Chondrocyte (in vitro differentiated cells): ENCODE measurements around the gene OSGEP. TPM values are rescaled to one million over a fixed set of nuclear protein-coding genes. Genes with fewer than 3 reads are reported as not detected.

Experiments used
- DNase-seq: peaks from one replicate; pipeline ENCODE4 v3.0.0; 2021; ENCODE audit warnings: mixed read lengths, low spot score
- H3K27ac Mint-ChIP-seq: one replicate; pipeline ENCODE4 v1.8.0; 2021; ENCODE audit warnings: mild to moderate bottlenecking, moderate library complexity, mixed read lengths; ENCODE audit not compliant: unreplicated experiment
- H3K27me3 Mint-ChIP-seq: 2 replicates; pipeline ENCODE4 v1.8.0; 2021; ENCODE audit warnings: low read depth, mixed read lengths
- H3K36me3 Mint-ChIP-seq: 2 replicates; pipeline ENCODE4 v1.8.0; 2021; ENCODE audit warnings: low read depth, mixed read lengths
- H3K4me1 Mint-ChIP-seq: 2 replicates; pipeline ENCODE4 v1.8.0; 2021; ENCODE audit warnings: low read depth, mild to moderate bottlenecking, mixed read lengths
- H3K4me3 Mint-ChIP-seq: one replicate; pipeline ENCODE4 v1.8.0; 2021; ENCODE audit warnings: mild to moderate bottlenecking, moderate library complexity, mixed read lengths; ENCODE audit not compliant: unreplicated experiment
- H3K9me3 Mint-ChIP-seq: 2 replicates; pipeline ENCODE4 v1.8.0; 2021; ENCODE audit warnings: low read depth, mixed read lengths
- long read RNA-seq: library from polyadenylated mRNA; stranded (forward); transcript quantifications from one replicate; pipeline ENCODE4 v2.0.0, GENCODE V29; 2021
- total RNA-seq: library from RNA; stranded (reverse); gene quantifications from 3 replicates; pipeline ENCODE4 v1.2.1, GENCODE V29; 2021
- TF ChIP-seq, protein P1 (sequence below): fragments of 200-600 bp; sonication (generic); IDR thresholded peaks from 2 replicates; pipeline ENCODE4 v1.5.0; 2021; ENCODE audit warnings: antibody characterized with exemption, mild to moderate bottlenecking, moderate library complexity

Gene OSGEP
- total RNA-seq = 26.0 to 41.4 TPM (median 28.6 TPM) in 3 replicates
- long read RNA-seq, transcript OSGEP-201 (11 exons, 2,002 nt) = major isoform, 19 of 24 reads
- long read RNA-seq, partial matches to known transcripts = 4 of 24 reads
- long read RNA-seq, other reads (novel, unspliced or antisense) = 1 of 24 reads

GRCh38 chr14:20454516-20455354 lies at the start of gene OSGEP, which contains the start of gene APEX1:
Gene OSGEP (minus strand): TSS chr14:20454812. CDS start chr14:20454683, 129 bp downstream.
Gene APEX1 (plus strand): TSS chr14:20455226. CDS start chr14:20455646, 420 bp downstream.
- DNase-seq = peak; percentile 99
- peaks cover 22% of the 10 kb centered on the region for H3K36me3 Mint-ChIP-seq
- no peaks in the 10 kb centered on the region for H3K27me3 Mint-ChIP-seq
- no peaks in the 10 kb centered on the region for H3K9me3 Mint-ChIP-seq
- H3K4me3 Mint-ChIP-seq = no peak within 1 kb of the TSS
- TF ChIP-seq, protein P1, sequence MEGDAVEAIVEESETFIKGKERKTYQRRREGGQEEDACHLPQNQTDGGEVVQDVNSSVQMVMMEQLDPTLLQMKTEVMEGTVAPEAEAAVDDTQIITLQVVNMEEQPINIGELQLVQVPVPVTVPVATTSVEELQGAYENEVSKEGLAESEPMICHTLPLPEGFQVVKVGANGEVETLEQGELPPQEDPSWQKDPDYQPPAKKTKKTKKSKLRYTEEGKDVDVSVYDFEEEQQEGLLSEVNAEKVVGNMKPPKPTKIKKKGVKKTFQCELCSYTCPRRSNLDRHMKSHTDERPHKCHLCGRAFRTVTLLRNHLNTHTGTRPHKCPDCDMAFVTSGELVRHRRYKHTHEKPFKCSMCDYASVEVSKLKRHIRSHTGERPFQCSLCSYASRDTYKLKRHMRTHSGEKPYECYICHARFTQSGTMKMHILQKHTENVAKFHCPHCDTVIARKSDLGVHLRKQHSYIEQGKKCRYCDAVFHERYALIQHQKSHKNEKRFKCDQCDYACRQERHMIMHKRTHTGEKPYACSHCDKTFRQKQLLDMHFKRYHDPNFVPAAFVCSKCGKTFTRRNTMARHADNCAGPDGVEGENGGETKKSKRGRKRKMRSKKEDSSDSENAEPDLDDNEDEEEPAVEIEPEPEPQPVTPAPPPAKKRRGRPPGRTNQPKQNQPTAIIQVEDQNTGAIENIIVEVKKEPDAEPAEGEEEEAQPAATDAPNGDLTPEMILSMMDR = peak; percentile 6
- H3K27ac Mint-ChIP-seq = no peak within 1 kb of the TSS
- peaks cover 14% of the 10 kb centered on the region for H3K4me1 Mint-ChIP-seq

DNA sequence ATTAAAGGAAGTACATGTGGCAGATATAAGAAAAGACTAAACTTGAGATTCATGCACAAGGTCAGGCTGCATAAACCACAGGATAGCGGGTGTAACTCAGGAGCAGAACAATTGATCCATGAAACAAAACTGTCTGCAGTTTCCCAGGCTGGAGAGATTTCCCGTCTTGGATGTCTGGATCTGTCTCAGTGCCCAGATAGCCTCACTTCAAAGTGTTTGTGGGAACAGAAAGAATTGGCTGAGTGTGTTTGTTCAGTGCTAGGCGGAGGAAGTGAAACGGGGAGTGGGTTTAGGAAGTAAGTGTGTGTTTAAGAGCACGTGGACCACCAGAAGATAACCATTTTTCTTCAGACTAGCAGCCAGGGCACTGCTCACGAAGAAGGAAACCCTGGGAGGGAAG lies 49.3 kb upstream of the OSGEP start:
- H3K4me1 Mint-ChIP-seq = no peaks in the 10 kb centered on the region
- no peak overlapping the region for H3K27ac Mint-ChIP-seq
- H3K27me3 Mint-ChIP-seq = peaks cover 8% of the 10 kb centered on the region
- TF ChIP-seq, protein P1 = no peak
- DNase-seq = no peak
- no peaks in the 10 kb centered on the region for H3K36me3 Mint-ChIP-seq
- H3K4me3 Mint-ChIP-seq = no peak overlapping the region
- H3K9me3 Mint-ChIP-seq = no peaks in the 10 kb centered on the region

GRCh38 chr14:20501346-20501745 lies 46.7 kb upstream of the OSGEP start:
- H3K4me3 Mint-ChIP-seq = no peak overlapping the region
- H3K4me1 Mint-ChIP-seq = no peaks in the 10 kb centered on the region
- TF ChIP-seq, protein P1 = no peak
- peak overlapping the region; percentile 54 for H3K27ac Mint-ChIP-seq
- no peak for DNase-seq
- H3K27me3 Mint-ChIP-seq = peaks cover 8% of the 10 kb centered on the region
- no peaks in the 10 kb centered on the region for H3K36me3 Mint-ChIP-seq
- H3K9me3 Mint-ChIP-seq = no peaks in the 10 kb centered on the region

- DNase-seq = no peak
- Mint-ChIP-seq H3K9me3 (no peaks in the 10 kb centered on the region), H3K4me1 (no peaks in the 10 kb centered on the region), H3K27me3 (peaks cover 18% of the 10 kb centered on the region), H3K36me3 (no peaks in the 10 kb centered on the region), H3K4me3 (no peak overlapping the region), H3K27ac (no peak overlapping the region)
- TF ChIP-seq, protein P1 = no peak
Observed at GRCh38 chr14:20499881-20500280, 45.3 kb upstream of the OSGEP start.

GRCh38 chr14:20499108-20499507 lies 44.5 kb upstream of the OSGEP start:
- TF ChIP-seq, protein P1 = no peak
- Mint-ChIP-seq H3K27ac (no peak overlapping the region), H3K27me3 (peaks cover 20% of the 10 kb centered on the region), H3K4me1 (no peaks in the 10 kb centered on the region), H3K36me3 (no peaks in the 10 kb centered on the region), H3K4me3 (no peak overlapping the region), H3K9me3 (no peaks in the 10 kb centered on the region)
- DNase-seq = no peak
